GM23338 (cell line): ENCODE results near the gene GCNT3. TPM values are rescaled to one million over a fixed set of nuclear protein-coding genes. Genes with fewer than 3 reads are reported as not detected.

ENCODE experiments used
- ATAC-seq: fragments of 200-7000 bp; cut with Tn5 transposase; 3 replicates; pipeline ENCODE4 v1.9.1; 2020
- DNase-seq: peaks from one replicate; pipeline ENCODE4 v3.0.0-alpha.2; 2015; ENCODE audit warnings: low spot score
- H2AFZ ChIP-seq: fragments of 200-600 bp; sonication (generic); 2 replicates; pipeline ENCODE4 v1.8.0; 2016; ENCODE audit warnings: antibody characterized with exemption, mild to moderate bottlenecking, moderate library complexity
- H3F3A ChIP-seq: fragments of 200-600 bp; sonication (generic); replicated peaks from 2 replicates; pipeline ENCODE4 v1.8.0; 2017; ENCODE audit warnings: antibody characterized with exemption, mixed run types, low read depth
- H3K27ac ChIP-seq: fragments of 200-600 bp; sonication (generic); 2 replicates; pipeline ENCODE4 v1.6.1; 2016; ENCODE audit warnings: low read depth
- H3K27me3 ChIP-seq: fragments of 200-600 bp; sonication (generic); 2 replicates; pipeline ENCODE4 v1.8.0; 2016; ENCODE audit warnings: mild to moderate bottlenecking, mixed run types, moderate library complexity; ENCODE audit not compliant: insufficient read depth
- H3K36me3 ChIP-seq: fragments of 200-600 bp; sonication (generic); 2 replicates; pipeline ENCODE4 v1.8.0; 2016; ENCODE audit warnings: mild to moderate bottlenecking; ENCODE audit not compliant: insufficient read depth
- H3K4me1 ChIP-seq: fragments of 200-600 bp; sonication (generic); 2 replicates; pipeline ENCODE4 v1.8.0; 2016; ENCODE audit warnings: mild to moderate bottlenecking, moderate library complexity; ENCODE audit not compliant: insufficient read depth
- H3K4me2 ChIP-seq: fragments of 200-600 bp; sonication (generic); 2 replicates; pipeline ENCODE4 v1.7.1; 2017; ENCODE audit warnings: mixed run types
- H3K4me3 ChIP-seq: fragments of 200-600 bp; sonication (generic); 2 replicates; pipeline ENCODE4 v1.6.1; 2016; ENCODE audit warnings: mixed run types
- H3K79me2 ChIP-seq: fragments of 200-600 bp; sonication (generic); replicated peaks from 2 replicates; pipeline ENCODE4 v1.8.0; 2017; ENCODE audit warnings: mild to moderate bottlenecking; ENCODE audit not compliant: insufficient read depth
- H3K9me2 ChIP-seq: fragments of 200-600 bp; sonication (generic); 2 replicates; pipeline ENCODE4 v1.8.0; 2017; ENCODE audit not compliant: insufficient read depth
- H4K20me1 ChIP-seq: fragments of 200-600 bp; sonication (generic); replicated peaks from 2 replicates; pipeline ENCODE4 v1.8.0; 2017; ENCODE audit warnings: mild to moderate bottlenecking; ENCODE audit not compliant: insufficient read depth
- H3K27ac Mint-ChIP-seq: 2 replicates; pipeline ENCODE4 v1.8.0; 2020; ENCODE audit warnings: inconsistent platforms, mild to moderate bottlenecking, moderate library complexity, mixed read lengths
- H3K27me3 Mint-ChIP-seq: 3 replicates; pipeline ENCODE4 v1.8.0; 2022; ENCODE audit warnings: low read depth, mild to moderate bottlenecking, moderate library complexity, mixed read lengths, inconsistent platforms; ENCODE audit not compliant: insufficient read depth, poor library complexity
- H3K36me3 Mint-ChIP-seq: 3 replicates; pipeline ENCODE4 v1.8.0; 2021; ENCODE audit warnings: low read depth, mild to moderate bottlenecking, inconsistent platforms, moderate library complexity, mixed read lengths
- H3K4me1 Mint-ChIP-seq: 3 replicates; pipeline ENCODE4 v1.8.0; 2020; ENCODE audit warnings: mild to moderate bottlenecking, inconsistent platforms, mixed read lengths
- H3K4me3 Mint-ChIP-seq: 3 replicates; pipeline ENCODE4 v1.8.0; 2021; ENCODE audit warnings: moderate library complexity, mild to moderate bottlenecking, inconsistent platforms, mixed read lengths
- H3K9me3 Mint-ChIP-seq: 3 replicates; pipeline ENCODE4 v1.8.0; 2020; ENCODE audit warnings: moderate library complexity, mild to moderate bottlenecking, inconsistent platforms, mixed read lengths
- CREB1 ChIP-seq: fragments of 250-450 bp; sonication (Bioruptor Pico); IDR thresholded peaks from 2 replicates; pipeline ENCODE4 v1.5.0; 2020; ENCODE audit warnings: low read depth, mild to moderate bottlenecking, moderate library complexity
- EZH2 ChIP-seq: fragments of 200-600 bp; sonication (generic); IDR thresholded peaks from one replicate; pipeline ENCODE4 v1.8.0; 2017; ENCODE audit warnings: antibody characterized with exemption, mild to moderate bottlenecking, low read depth; ENCODE audit not compliant: unreplicated experiment
- EZH2phosphoT487 ChIP-seq: fragments of 200-600 bp; sonication (generic); IDR thresholded peaks from one replicate; pipeline ENCODE4 v1.8.1; 2018; ENCODE audit warnings: antibody characterized with exemption; ENCODE audit not compliant: unreplicated experiment
- JUNB ChIP-seq: IDR thresholded peaks from one replicate; pipeline ENCODE4 v1.6.1; 2016; ENCODE audit warnings: antibody characterized with exemption; ENCODE audit not compliant: unreplicated experiment
- NANOG ChIP-seq: IDR thresholded peaks from 2 replicates; pipeline ENCODE4 v1.6.1; 2016; ENCODE audit warnings: antibody characterized with exemption, borderline replicate concordance
- POLR2AphosphoS5 ChIP-seq: IDR thresholded peaks from 2 replicates; pipeline ENCODE4 v1.6.1; 2016; ENCODE audit warnings: antibody characterized with exemption, low read depth
- REST ChIP-seq: IDR thresholded peaks from one replicate; pipeline ENCODE4 v1.6.1; 2018; ENCODE audit warnings: antibody characterized with exemption; ENCODE audit not compliant: unreplicated experiment
- ZNF114 ChIP-seq: fragments of 250-450 bp; sonication (Bioruptor Pico); IDR thresholded peaks from 2 replicates; pipeline ENCODE4 v1.5.0; 2020; ENCODE audit warnings: mild to moderate bottlenecking, moderate library complexity
- ZNF331 ChIP-seq: fragments of 250-450 bp; sonication (Bioruptor Pico); IDR thresholded peaks from 2 replicates; pipeline ENCODE4 v1.5.0; 2020; ENCODE audit warnings: low read depth, mild to moderate bottlenecking, moderate library complexity
- polyA plus RNA-seq: library from polyadenylated mRNA; unstranded; fragments of >200 nt; fragmentation: Nextera tagmentation; extraction: Ambion mirVana; gene quantifications from 2 replicates; pipeline ENCODE4 v1.2.1, GENCODE V29; 2016
- total RNA-seq: library from RNA; depleted of rRNA; stranded (reverse); fragments of >200 nt; shearing (Covaris generic); gene quantifications from 2 replicates; pipeline ENCODE4 v1.2.3, GENCODE V29; 2014
- TF ChIP-seq, protein P1 (sequence below): IDR thresholded peaks from 2 replicates; pipeline ENCODE4 v1.6.1; 2016; ENCODE audit warnings: antibody characterized with exemption

The GCNT3 gene
- total and polyA plus RNA-seq, 2 experiments from 2014 or later, result not detected

DNA sequence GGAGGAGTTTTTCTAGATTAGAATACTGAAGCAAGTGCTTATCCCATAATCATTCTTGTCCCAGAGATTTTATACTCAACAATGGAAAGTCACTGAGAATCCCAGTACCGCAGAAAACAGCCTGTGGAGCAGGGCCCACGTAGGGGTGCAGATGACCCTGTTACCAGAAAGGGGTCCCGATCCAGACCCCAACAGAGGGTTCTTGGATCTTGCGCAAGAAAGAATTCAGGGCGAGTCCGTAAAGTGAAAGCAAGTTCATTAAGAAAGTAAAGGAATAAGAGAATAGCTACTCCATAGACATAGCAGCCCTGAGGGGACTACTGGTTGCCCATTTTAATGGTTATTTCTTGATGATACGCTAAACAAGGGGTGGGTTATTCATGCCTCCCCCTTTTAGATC is 2.6 kb downstream of the GCNT3 start:
- H3K4me3 Mint-ChIP-seq, result no peak overlapping the region
- H3K79me2 ChIP-seq, result no peaks in the 10 kb centered on the region
- H3K4me3 ChIP-seq, result no peak overlapping the region
- H3K9me2 ChIP-seq, result no peaks in the 10 kb centered on the region; the same call in none of the 2 replicates
- no peaks in the 10 kb centered on the region for H3F3A ChIP-seq
- H3K27me3 ChIP-seq, result no peaks in the 10 kb centered on the region
- H3K36me3 ChIP-seq, result no peaks in the 10 kb centered on the region
- no peak for ATAC-seq
- no peak overlapping the region for H3K4me2 ChIP-seq
- peaks cover 9% of the 10 kb centered on the region for H3K4me1 Mint-ChIP-seq
- H3K9me3 Mint-ChIP-seq, result peaks cover 13% of the 10 kb centered on the region
- TF ChIP-seq ZNF114 (CRISPR knock-in tag) (no peak), ZNF331 (CRISPR knock-in tag) (no peak), REST (no peak), EZH2phosphoT487 (no peak)
- no peak for DNase-seq
- peaks cover 10% of the 10 kb centered on the region; the same call in 2 of the 3 replicates for H3K36me3 Mint-ChIP-seq
- H3K27ac Mint-ChIP-seq, result no peak overlapping the region
- no peaks in the 10 kb centered on the region for H3K4me1 ChIP-seq
- H3K27ac ChIP-seq, result no peak overlapping the region
- peaks cover 4% of the 10 kb centered on the region for H3K27me3 Mint-ChIP-seq
- H4K20me1 ChIP-seq, result no peaks in the 10 kb centered on the region
- no peak overlapping the region for H2AFZ ChIP-seq

DNA sequence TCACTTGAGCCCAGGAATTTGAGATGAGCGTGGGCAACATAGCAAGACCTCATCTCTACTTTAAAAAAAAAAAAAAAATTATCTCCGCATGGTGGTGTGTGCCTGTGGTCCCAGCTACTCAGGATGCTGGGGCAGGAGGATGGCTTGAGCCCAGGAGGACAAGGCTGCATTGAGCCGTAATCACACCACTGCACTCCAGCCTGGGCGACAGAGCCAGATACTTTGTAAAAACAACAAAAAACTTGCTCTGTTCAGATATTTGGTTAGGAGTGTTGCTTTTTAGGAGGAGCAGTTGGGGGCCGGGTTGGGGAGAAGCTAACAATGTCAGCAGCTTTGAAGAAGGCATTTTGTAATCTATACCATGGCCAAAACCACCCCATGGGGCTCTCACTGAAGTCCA is 4.1 kb downstream of the GCNT3 start:
- ATAC-seq (no peak), DNase-seq (no peak)
- no peak overlapping the region for H3K4me3 Mint-ChIP-seq
- peaks cover 8% of the 10 kb centered on the region for H3K9me3 Mint-ChIP-seq
- H3K27ac ChIP-seq, result no peak overlapping the region
- no peaks in the 10 kb centered on the region; the same call in none of the 2 replicates for H3K9me2 ChIP-seq
- TF ChIP-seq CREB1 (CRISPR knock-in tag) (no peak), EZH2 (no peak), POLR2AphosphoS5 (no peak), REST (no peak), NANOG (no peak), JUNB (no peak), ZNF331 (CRISPR knock-in tag) (no peak)
- TF ChIP-seq, protein P1, sequence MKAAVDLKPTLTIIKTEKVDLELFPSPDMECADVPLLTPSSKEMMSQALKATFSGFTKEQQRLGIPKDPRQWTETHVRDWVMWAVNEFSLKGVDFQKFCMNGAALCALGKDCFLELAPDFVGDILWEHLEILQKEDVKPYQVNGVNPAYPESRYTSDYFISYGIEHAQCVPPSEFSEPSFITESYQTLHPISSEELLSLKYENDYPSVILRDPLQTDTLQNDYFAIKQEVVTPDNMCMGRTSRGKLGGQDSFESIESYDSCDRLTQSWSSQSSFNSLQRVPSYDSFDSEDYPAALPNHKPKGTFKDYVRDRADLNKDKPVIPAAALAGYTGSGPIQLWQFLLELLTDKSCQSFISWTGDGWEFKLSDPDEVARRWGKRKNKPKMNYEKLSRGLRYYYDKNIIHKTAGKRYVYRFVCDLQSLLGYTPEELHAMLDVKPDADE, result no peak
- no peaks in the 10 kb centered on the region for H4K20me1 ChIP-seq
- H3F3A ChIP-seq, result no peaks in the 10 kb centered on the region
- H3K27ac Mint-ChIP-seq, result no peak overlapping the region
- H3K36me3 Mint-ChIP-seq, result peaks cover 6% of the 10 kb centered on the region; the same call in 2 of the 3 replicates
- peaks cover 6% of the 10 kb centered on the region; the same call in 1 of the 3 replicates for H3K4me1 Mint-ChIP-seq
- H2AFZ ChIP-seq, result no peak overlapping the region
- H3K4me1 ChIP-seq, result no peaks in the 10 kb centered on the region
- H3K4me3 ChIP-seq, result no peak overlapping the region
- no peaks in the 10 kb centered on the region for H3K27me3 ChIP-seq
- H3K4me2 ChIP-seq, result no peak overlapping the region
- H3K27me3 Mint-ChIP-seq, result peaks cover 2% of the 10 kb centered on the region
- H3K79me2 ChIP-seq, result no peaks in the 10 kb centered on the region
- no peaks in the 10 kb centered on the region for H3K36me3 ChIP-seq
